Fibroblast of skin of abdomen (primary cell): ENCODE measurements around the gene P2RY6.

Source experiments
- DNase-seq: peaks from one replicate; pipeline ENCODE4 v3.0.0-alpha.2; 2013

P2RY6 gene

GRCh38 chr11:73281796-73282660 lies 9.9 kb downstream of the P2RY6 start:
- DNase-seq, result no peak

DNA sequence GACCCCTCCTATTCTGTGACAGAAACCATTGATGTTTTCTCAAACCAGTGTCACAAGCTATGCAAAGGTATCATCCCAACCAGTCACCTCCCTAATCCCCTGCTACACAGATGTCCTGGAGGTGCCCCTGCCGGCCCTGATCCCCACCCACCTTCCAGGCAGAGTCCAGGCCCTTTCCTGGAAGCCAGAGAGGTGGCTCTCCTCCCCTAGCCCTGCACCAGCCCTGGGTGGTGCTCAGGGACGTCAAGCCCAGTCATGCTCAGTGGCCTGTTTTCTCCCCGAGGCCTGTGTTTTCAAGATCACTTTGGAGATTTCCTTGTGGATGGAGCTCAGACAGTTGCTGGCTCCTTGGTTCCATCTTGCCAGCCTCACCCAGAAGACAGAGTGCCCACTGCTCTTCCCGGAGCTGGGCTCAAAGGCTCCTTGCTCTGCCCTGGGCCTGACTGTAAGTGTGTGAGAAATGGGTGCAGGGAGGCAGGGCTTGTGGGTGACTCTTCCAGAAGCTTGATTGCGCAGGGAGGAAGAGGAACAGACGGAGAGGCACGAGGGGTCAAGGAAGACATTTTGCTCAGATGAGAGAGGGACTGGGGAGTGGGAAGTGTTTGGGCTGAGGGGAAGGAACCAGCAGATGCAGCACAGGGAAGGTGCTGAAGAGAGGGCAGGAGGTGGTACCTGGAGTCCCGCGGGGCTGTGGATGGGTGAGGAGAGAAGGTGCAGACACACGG lies 11.3 kb downstream of the P2RY6 start:
- DNase-seq, result no peak

DNA sequence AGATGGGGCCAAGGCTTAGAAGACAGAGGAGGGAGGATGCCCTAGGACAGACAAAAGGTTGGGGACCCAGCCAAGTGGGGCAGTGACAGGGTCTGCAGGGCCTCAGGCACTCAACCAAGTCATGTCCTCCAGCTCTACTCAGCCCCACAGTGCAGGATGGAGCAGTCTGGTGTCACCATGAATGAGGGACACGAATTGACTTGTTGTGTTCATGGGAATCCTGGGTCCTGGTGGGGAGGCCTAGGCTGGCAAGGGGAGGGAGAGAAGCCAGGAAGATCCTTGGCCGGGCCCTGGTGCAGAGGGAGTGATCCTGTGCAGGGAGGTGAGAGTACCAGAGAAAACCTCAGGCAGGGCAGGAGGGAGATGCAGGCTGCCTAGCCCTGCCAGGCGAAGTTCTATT lies 12.0 kb downstream of the P2RY6 start:
- no peak for DNase-seq

DNA sequence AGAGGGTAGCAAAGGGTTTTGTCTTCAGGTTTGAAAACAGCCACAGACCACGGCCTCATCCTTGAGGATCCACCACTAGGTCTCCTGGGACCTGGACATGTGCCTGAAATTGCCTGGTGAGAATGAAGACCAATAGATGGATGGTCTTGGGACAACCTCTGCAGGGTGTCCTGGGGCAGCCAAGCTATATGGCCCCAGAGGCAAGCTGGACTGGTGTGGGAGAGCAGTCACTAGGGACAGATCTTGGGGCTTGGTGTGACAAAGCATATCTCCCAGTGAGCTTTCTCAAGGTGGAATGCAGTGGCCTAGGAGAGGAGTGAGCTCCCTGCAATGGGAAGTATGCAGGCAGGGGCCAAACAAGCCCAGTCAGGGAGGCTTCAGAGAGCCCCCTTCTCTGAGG lies 13.6 kb downstream of the P2RY6 start:
- DNase-seq, result no peak

GRCh38 chr11:73286240-73286810 lies 14.2 kb downstream of the P2RY6 start:
- DNase-seq, result no peak

DNA sequence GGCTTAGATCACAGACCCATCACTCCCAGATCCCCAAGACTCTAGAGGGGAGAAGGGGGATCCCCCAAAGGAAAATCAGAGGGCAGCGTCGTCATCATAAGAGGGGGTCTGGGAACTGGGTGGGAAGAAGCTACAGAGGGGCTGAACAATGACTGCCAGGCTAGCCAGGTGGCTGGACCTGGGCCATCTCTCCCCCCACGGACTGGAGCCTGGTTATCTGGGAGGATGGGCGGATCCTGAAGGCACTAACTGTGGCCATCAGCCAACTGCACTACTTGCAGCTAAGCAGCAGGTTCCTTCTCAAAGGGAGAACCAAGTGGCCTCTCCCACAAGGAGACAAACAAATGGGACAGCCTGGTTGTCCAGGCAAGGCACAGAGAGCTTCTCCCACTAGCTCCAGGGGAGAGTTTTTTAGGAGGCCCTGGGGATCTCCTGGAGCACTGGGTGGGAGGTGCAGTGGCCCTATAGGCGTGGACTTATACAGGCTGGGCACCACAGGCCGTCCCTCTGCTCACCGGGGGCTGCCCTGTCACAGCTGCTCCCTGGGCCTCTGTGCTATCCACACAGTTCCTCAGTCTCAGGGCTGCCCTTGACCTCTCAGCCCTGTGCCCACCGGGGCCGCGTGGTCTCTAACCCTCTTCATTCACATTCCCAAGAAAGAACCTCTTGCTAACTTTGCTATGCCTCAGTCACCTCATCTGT lies 15.4 kb downstream of the P2RY6 start:
- no peak for DNase-seq

DNA sequence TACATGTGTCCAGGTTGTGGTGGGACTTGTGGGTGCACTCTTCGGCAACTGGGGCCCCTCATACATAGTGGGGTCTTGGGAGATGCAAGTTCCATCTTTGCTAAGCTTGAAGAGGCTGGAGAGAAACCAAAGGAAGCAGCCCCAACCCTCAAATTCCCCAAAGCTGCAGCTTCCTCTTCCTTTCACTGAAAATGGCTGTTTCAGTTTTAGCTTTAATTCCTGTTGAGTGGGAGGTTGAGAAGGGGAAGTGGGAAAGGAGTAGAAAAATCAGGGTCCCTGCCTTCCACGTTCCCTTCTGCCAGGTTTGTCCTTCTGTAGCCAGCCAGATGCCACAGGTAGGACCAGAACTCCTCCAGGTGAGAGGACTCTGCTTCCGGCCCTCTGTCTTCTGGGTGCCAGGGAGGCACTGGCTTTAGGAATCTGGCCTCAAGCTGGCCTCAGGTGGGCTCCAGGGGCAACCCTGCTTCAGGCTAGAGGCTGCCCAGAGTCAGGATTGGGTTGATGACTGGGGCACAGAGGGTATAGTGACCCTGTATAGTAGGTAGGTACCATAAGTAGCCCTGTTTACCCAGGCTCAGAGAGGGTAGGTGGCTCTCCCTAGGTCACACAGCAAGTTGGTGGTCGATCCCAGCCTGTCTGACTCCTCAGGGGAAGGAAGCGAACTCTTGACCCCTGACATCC lies 16.2 kb downstream of the P2RY6 start:
- DNase-seq, result no peak

GRCh38 chr11:73288873-73289707 lies 17.0 kb downstream of the P2RY6 start:
- DNase-seq, result peak; percentile 66

DNA sequence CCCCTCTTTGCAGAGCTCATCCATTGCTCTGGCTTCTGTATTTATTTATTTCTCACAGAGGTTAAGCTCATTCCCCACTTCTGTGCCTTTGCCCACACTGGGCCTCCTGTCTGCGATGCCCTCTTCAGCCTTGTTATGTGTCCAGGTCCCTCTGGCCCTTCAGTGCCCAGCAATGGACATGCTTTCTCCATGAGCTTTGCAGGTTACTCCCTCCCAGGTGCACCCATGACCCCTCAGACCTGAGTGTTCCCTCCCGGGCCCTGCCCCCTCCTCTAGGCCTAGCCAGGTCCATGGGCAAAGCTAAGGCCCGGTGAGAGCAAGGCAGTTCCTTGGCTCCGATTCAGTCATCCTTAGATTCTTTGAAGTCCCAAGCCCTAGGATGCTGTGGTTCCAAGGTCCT lies 18.4 kb downstream of the P2RY6 start:
- DNase-seq, result no peak

DNA sequence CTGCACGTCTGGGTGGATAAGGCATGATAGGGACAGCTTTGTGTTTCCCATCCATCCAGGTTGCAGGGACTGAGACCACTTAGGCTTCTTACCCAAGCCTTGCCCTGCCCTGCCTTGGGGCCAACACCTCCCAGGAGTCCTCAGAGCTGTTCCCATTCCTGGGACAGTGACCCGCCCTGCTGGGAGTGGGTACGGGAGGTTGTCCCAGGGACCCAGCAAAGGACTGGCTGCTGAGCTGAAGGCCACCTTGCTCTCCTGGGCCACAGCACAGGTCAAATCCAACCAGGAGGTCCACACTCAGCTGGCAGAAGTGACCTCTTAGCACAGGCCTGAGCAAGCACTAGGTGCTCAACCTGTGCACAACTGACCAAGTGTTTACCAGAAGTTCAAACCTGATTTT lies 19.1 kb downstream of the P2RY6 start:
- no peak for DNase-seq

DNA sequence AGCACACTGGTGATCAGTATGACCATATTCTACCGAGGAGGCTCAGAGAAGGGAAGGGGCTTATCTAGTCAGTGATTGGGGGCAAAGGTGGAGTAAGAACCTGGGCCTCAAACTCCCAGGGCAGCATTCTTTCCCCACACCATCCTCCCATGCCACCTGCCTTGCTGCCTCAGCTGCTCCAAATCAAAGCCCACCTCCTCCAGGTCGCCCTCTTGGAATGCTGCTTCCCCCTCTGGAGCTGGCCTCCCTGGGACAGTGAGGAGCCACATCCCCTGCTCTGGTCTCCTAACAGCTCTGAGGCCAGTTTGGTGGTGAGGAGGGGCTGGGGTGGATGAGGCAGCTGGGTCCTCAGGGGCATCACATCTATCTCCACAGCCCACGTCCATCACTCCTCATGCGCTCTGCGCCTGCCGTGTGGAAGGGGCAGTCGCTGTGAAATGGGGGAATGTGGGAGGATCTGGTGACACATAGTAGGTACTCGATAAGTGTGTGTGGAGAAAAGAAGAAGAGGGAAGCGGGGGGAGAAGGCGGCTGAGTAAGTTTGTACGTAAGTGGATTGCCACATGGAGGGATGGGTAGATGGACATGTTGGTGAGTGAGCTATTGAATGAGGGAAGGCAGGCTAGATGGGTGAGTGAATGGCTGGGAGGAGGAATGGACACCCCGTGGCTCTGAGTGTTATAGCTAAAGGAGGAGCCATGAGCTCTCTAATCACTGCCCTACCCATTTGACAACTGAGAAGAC lies 19.8 kb downstream of the P2RY6 start:
- no peak for DNase-seq

DNA sequence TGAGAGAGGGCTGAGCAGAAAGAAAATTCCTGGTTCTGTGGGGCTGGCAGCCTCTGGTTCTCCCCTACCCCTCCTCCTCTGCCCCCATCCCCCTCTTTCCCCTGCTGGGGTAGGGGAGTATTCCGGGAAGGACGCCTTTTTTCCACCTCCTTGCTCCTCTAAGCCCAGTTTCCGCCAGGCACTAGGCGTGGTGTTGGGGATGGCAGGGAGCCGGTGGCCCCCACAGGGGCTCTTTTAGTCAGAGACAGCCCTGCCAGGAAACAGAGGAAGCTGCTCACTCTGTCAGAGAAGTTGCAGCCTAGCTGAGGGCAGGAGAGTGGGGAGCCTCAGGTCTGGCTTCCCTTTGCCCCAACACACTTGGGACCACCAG lies 20.4 kb downstream of the P2RY6 start:
- DNase-seq, result no peak

DNA sequence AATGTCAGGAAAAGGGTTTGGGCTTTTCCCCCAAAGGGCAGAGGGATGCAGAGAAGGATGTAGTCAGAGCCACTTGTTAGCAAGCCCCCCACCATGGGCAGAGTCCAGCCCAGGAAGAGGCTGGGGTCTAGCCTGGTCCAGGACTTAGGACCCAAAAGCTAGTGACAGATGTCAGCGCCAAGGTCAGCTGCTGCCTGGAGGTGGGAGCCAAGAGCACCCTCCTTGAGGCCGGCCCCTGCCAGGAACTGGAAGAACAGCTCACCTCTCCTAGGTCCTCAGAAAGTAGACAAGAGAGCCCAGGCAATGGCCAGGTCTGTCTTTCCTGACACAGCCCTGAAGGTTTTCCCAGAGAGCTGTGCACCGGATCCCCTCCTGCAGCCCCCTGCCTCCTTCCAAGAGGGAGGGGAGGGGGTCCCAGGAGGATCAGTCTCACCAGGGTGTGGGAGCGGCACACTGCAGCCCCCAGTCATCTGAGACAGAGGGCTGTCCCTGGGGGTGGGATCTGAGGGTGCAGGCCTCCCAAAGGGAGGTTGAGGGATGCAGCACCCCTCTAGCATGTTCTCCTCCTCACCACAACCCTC lies 21.3 kb downstream of the P2RY6 start:
- DNase-seq, result no peak

DNA sequence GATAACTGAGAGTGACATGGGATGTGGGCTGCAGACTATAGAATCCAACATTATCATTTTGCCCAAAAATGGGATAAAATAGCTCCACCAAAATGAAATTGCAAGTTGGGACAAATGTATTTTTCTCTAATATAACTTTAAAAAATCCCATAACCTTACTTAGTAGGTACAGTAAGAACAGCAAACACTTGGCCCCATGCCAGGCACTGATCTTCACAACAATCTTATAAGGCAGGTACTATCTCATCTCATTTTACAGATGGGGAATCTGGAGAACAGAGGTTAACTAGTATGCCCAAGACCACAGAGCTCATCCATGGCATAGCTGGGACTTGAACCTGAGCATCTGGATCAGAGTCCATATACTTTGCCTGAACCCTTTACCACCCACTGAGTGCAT lies 22.5 kb downstream of the P2RY6 start:
- DNase-seq, result no peak

GRCh38 chr11:73295241-73295995 lies 23.3 kb downstream of the P2RY6 start:
- peak; percentile 72 for DNase-seq

DNA sequence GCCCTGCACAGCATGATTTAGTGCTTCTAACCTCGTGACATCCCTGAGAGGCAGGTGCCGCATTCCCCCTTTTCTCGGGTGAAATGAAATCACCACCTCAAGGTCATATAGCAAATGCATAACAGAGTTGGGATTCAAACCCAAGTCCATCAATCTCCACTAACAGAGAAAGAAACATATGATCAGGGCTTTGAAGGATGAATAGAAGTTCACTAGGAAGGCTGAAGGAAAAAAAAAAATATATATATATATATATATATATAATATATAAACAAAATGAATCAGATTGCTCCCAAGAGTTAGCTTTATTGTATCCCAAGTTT lies 23.8 kb downstream of the P2RY6 start:
- no peak for DNase-seq

- no peak for DNase-seq
These were observed 24.5 kb downstream of the P2RY6 start for GRCh38 chr11:73296501-73297230.

DNA sequence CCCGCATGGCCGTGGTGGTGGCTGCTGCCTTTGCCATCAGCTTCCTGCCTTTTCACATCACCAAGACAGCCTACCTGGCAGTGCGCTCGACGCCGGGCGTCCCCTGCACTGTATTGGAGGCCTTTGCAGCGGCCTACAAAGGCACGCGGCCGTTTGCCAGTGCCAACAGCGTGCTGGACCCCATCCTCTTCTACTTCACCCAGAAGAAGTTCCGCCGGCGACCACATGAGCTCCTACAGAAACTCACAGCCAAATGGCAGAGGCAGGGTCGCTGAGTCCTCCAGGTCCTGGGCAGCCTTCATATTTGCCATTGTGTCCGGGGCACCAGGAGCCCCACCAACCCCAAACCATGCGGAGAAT lies 25.1 kb downstream of the P2RY6 start:
- DNase-seq, result no peak

DNA sequence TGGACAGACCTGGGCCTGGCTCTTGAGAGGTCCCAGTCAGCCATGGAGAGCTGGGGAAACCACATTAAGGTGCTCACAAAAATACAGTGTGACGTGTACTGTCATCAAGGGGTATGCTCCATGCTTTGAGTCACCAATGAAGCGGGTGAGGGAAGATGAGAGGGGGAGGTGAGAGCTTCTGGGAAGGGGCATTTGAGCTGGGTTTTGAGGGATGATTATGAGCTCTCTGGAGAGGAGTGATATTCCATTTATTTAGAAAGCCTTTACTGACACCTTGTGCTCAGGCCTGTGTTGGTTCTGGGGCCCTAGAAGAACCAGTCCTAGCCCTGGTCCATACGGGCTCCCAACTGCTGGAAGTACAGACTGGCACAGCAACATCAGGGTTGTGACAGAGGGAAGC lies 25.6 kb downstream of the P2RY6 start:
- no peak for DNase-seq
